Upper lobe of right lung (tissue), 1 donor: ENCODE measurements around the gene QSER1. TPM values are rescaled to one million over a fixed set of nuclear protein-coding genes. Genes with fewer than 3 reads are reported as not detected.
"Not testable (repeated sequence)": the region's sequence is repeated elsewhere in the genome, so short reads cannot be mapped to it uniquely, and the experiment has no call there.

Experiments
- ATAC-seq: fragments of 200-7000 bp; cut with Tn5 transposase; one replicate; pipeline ENCODE4 v1.9.1; 2020; ENCODE audit warnings: mild to moderate bottlenecking, moderate library complexity
- DNase-seq: peaks from one replicate; pipeline ENCODE4 v3.0.0-alpha.2; 2020
- H3K27ac ChIP-seq: fragments of 200-600 bp; one replicate; pipeline ENCODE4 v1.8.0; 2022
- H3K27me3 ChIP-seq: fragments of 200-600 bp; one replicate; pipeline ENCODE4 v1.8.0; 2022; ENCODE audit warnings: mild to moderate bottlenecking
- H3K36me3 ChIP-seq: fragments of 200-600 bp; one replicate; pipeline ENCODE4 v1.8.0; 2022
- H3K4me1 ChIP-seq: fragments of 200-600 bp; one replicate; pipeline ENCODE4 v1.8.0; 2022
- H3K4me3 ChIP-seq: fragments of 200-600 bp; one replicate; pipeline ENCODE4 v1.8.0; 2022; ENCODE audit warnings: mild to moderate bottlenecking
- H3K9me3 ChIP-seq: fragments of 200-600 bp; one replicate; pipeline ENCODE4 v1.8.0; 2022
- CTCF ChIP-seq: fragments of 200-600 bp; IDR thresholded peaks from one replicate; pipeline ENCODE4 v1.8.0; 2022; ENCODE audit warnings: antibody characterized with exemption
- intact Hi-C: fragments of 100-400 bp; cut with DNase I; formaldehyde crosslinking; loops from one replicate; pipeline ENCODE4 v1.11.0; 2022
- total RNA-seq: library from RNA; stranded (reverse); fragmentation: NEBNext Ultra II Directional; extraction: Animal tissue kit (Norgen Biotek cat#: 25700); gene quantifications from one replicate; pipeline ENCODE4 v1.2.1, GENCODE V29; 2021
- donor health status: DM: no; HTN: yes; CAD: no; lungs with severe emphysema.

QSER1 gene
- total RNA-seq, 1 donor from 2014 or later = 26.3 TPM

- ATAC-seq (no peak), DNase-seq (no peak)
- TF ChIP-seq CTCF = no peak
- Histone ChIP-seq H3K27ac (no peak overlapping the region), H3K9me3 (no peaks in the 10 kb centered on the region), H3K36me3 (peaks cover 41% of the 10 kb centered on the region), H3K4me1 (no peaks in the 10 kb centered on the region), H3K4me3 (no peak overlapping the region), H3K27me3 (no peaks in the 10 kb centered on the region)
- intact Hi-C loops = no loop called here
These were observed 61.1 kb downstream of the QSER1 start for GRCh38 chr11:32953700-32954099.

GRCh38 chr11:32960553-32961164 lies 68.0 kb downstream of the QSER1 start:
- DNase-seq (no peak), ATAC-seq (peak; percentile 66)
- Histone ChIP-seq H3K4me3 (no peak overlapping the region), H3K4me1 (no peaks in the 10 kb centered on the region), H3K9me3 (no peaks in the 10 kb centered on the region), H3K27ac (no peak overlapping the region), H3K36me3 (peaks cover 60% of the 10 kb centered on the region), H3K27me3 (no peaks in the 10 kb centered on the region)
- peak; percentile 75 for TF ChIP-seq CTCF
- intact Hi-C loops = loop anchor here (5.0 kb wide), 1 partner anchor 102 kb away; no protein-coding TSS in a partner anchor

GRCh38 chr11:32962016-32962415 lies 69.4 kb downstream of the QSER1 start:
- H3K4me1 ChIP-seq = no peaks in the 10 kb centered on the region
- no peak overlapping the region for H3K27ac ChIP-seq
- intact Hi-C loops = loop anchor here (5.0 kb wide), 1 partner anchor 100 kb away; no protein-coding TSS in a partner anchor
- no peak for ATAC-seq
- H3K9me3 ChIP-seq = no peaks in the 10 kb centered on the region
- no peak for TF ChIP-seq CTCF
- DNase-seq = no peak
- H3K4me3 ChIP-seq = no peak overlapping the region
- no peaks in the 10 kb centered on the region for H3K27me3 ChIP-seq
- peaks cover 49% of the 10 kb centered on the region for H3K36me3 ChIP-seq

- TF ChIP-seq CTCF = no peak
- Histone ChIP-seq H3K27me3 (no peaks in the 10 kb centered on the region), H3K4me3 (no peak overlapping the region), H3K27ac (no peak overlapping the region), H3K4me1 (no peaks in the 10 kb centered on the region), H3K9me3 (no peaks in the 10 kb centered on the region), H3K36me3 (peaks cover 33% of the 10 kb centered on the region)
- DNase-seq = no peak
- no peak for ATAC-seq
- intact Hi-C loops = loop anchor here (5.0 kb wide), 1 partner anchor 99 kb away; no protein-coding TSS in a partner anchor
These were observed 71.1 kb downstream of the QSER1 start for GRCh38 chr11:32963721-32964120.

- intact Hi-C loops = no loop called here
- Histone ChIP-seq H3K27me3 (no peaks in the 10 kb centered on the region), H3K27ac (no peak overlapping the region), H3K36me3 (peaks cover 20% of the 10 kb centered on the region), H3K4me1 (no peaks in the 10 kb centered on the region), H3K4me3 (no peak overlapping the region), H3K9me3 (no peaks in the 10 kb centered on the region)
- no peak for DNase-seq
- no peak for TF ChIP-seq CTCF
- no peak for ATAC-seq
These were observed 75.9 kb downstream of the QSER1 start for GRCh38 chr11:32968541-32968940.

GRCh38 chr11:32972233-32972632 lies 79.6 kb downstream of the QSER1 start:
- H3K4me1 ChIP-seq, H3K9me3 ChIP-seq, ATAC-seq, H3K27me3 ChIP-seq, intact Hi-C loops, H3K27ac ChIP-seq, DNase-seq, H3K4me3 ChIP-seq: not testable (repeated sequence)
- H3K36me3 ChIP-seq = peaks cover 41% of the 10 kb centered on the region
